ENCODE measurements around the gene ACVR2B.
A peak's percentile ranks its signal among the peaks of the same experiment; 100 is the strongest.
"Not testable (repeated sequence)": the region's sequence is repeated elsewhere in the genome, so short reads cannot be mapped to it uniquely, and the experiment has no call there.

The ACVR2B gene

GRCh38 chr3:38426798-38427426, 26.8 kb upstream of the ACVR2B start:
- not testable (repeated sequence) for H3K23ac ChIP-seq (ENCODE audit: low read length); H2BK120ac ChIP-seq (ENCODE audit: low read depth, low read length); H2AK5ac ChIP-seq (ENCODE audit: low read length); H2BK15ac ChIP-seq (replicated peaks; ENCODE audit: low read depth); H3K56ac ChIP-seq (ENCODE audit: low read length); H3K4me2 ChIP-seq (ENCODE audit: low read length); H4K5ac ChIP-seq (ENCODE audit: low read length); H3K4ac ChIP-seq (ENCODE audit: low read depth, low read length); H3K79me2 ChIP-seq (ENCODE audit: control insufficient read depth, insufficient read depth, low read length); H3K4me3 ChIP-seq (ENCODE audit: low read length); H3K36me3 ChIP-seq (ENCODE audit: control insufficient read depth, insufficient read depth, low read length); H3K9ac ChIP-seq (ENCODE audit: low read length); H3K79me1 ChIP-seq (ENCODE audit: low read length); H3K27me3 ChIP-seq (ENCODE audit: insufficient read depth, low read length, poor library complexity); H3K4me1 ChIP-seq (ENCODE audit: control insufficient read depth, low read depth, low read length); H4K8ac ChIP-seq (ENCODE audit: low read depth, low read length); H3K18ac ChIP-seq (ENCODE audit: low read length); H2BK5ac ChIP-seq (ENCODE audit: low read length)
- WGBS (ENCODE audit: extremely low coverage, insufficient coverage, low lambda C conversion rate), result no CpG with 5 or more reads among the region's 6 CpGs
- DNase-seq, result peak; percentile 46
- peak overlapping the region; percentile 76 for H3K27ac ChIP-seq (ENCODE audit: low read depth, low read length)

DNA sequence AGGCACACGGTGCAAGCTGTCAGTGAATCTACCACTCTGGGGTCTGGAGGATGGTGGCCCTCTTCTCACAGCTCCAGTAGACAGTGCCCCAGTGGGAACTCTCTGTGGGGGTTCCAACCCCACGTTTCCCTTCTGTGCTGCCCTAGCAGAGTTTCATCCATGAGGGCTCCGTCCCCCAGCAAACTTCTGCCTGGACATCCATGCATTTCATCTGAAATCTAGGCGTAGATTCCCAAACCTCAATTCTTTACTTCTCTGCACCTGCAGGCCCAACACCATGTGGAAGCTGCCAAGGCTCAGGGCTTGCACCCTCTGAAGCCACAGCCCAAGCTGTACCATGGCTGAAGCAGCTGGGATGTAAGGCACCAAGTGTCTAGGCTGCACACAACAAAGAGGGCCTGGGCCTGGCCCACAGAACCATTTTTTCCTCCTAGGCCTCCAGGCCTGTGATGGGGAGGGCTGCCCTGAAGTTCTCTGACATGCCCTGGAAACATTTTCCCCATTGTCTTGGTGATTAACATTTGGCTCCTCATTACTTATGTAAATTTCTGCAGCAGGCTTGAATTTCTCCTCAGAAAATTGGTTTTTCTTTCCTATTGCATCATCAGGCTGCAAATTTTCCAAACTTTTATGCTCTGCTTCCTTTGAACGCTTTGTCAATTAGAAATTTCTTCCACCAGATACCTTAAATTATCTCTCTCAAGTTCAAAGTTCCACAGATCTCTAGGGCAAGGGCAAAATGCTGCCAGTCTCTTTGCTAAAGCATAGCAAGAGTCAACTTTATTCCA, 20.6 kb upstream of the ACVR2B start:
- no CpG with 5 or more reads among the region's 5 CpGs for WGBS (ENCODE audit: extremely low coverage, insufficient coverage, low lambda C conversion rate)
- H4K8ac ChIP-seq (ENCODE audit: low read depth, low read length); H3K4me1 ChIP-seq (ENCODE audit: control insufficient read depth, low read depth, low read length); H2BK5ac ChIP-seq (ENCODE audit: low read length); H3K79me1 ChIP-seq (ENCODE audit: low read length); H3K36me3 ChIP-seq (ENCODE audit: control insufficient read depth, insufficient read depth, low read length); H3K18ac ChIP-seq (ENCODE audit: low read length); H3K27me3 ChIP-seq (ENCODE audit: insufficient read depth, low read length, poor library complexity); H3K23ac ChIP-seq (ENCODE audit: low read length); H4K5ac ChIP-seq (ENCODE audit: low read length); H2BK15ac ChIP-seq (replicated peaks; ENCODE audit: low read depth); H3K9ac ChIP-seq (ENCODE audit: low read length); H3K4ac ChIP-seq (ENCODE audit: low read depth, low read length); H3K4me3 ChIP-seq (ENCODE audit: low read length); H3K27ac ChIP-seq (ENCODE audit: low read depth, low read length); H2BK120ac ChIP-seq (ENCODE audit: low read depth, low read length); H3K79me2 ChIP-seq (ENCODE audit: control insufficient read depth, insufficient read depth, low read length); H3K4me2 ChIP-seq (ENCODE audit: low read length); H2AK5ac ChIP-seq (ENCODE audit: low read length); H3K56ac ChIP-seq (ENCODE audit: low read length): not testable (repeated sequence)
- DNase-seq, result peak; percentile 45

DNA sequence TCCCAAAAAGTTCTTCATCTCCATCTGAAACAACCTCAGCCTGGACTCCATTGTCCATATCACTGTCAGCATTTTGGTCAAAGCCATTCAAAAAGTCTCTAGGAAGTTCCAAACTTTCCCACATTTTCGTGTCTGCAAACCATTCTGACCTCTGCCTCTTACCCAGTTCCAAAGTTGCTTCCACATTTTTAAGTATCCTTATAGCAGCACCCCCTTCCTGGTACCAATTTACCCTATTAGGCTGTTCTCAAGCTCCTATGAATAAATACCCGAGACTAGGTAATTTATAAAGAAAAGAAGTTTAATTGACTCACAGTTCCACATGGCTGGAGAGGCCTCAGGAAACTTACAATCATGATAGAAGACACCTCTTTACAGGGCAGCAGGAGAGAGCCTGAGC, 20.0 kb upstream of the ACVR2B start:
- H3K23ac ChIP-seq (ENCODE audit: low read length); H2AK5ac ChIP-seq (ENCODE audit: low read length); H3K4ac ChIP-seq (ENCODE audit: low read depth, low read length); H2BK15ac ChIP-seq (replicated peaks; ENCODE audit: low read depth); H3K79me1 ChIP-seq (ENCODE audit: low read length); H2BK120ac ChIP-seq (ENCODE audit: low read depth, low read length); H2BK5ac ChIP-seq (ENCODE audit: low read length); H3K18ac ChIP-seq (ENCODE audit: low read length); H4K8ac ChIP-seq (ENCODE audit: low read depth, low read length); H3K56ac ChIP-seq (ENCODE audit: low read length); H3K4me2 ChIP-seq (ENCODE audit: low read length); H3K27ac ChIP-seq (ENCODE audit: low read depth, low read length); H3K4me1 ChIP-seq (ENCODE audit: control insufficient read depth, low read depth, low read length); H3K36me3 ChIP-seq (ENCODE audit: control insufficient read depth, insufficient read depth, low read length); H3K9ac ChIP-seq (ENCODE audit: low read length); H3K4me3 ChIP-seq (ENCODE audit: low read length); H4K5ac ChIP-seq (ENCODE audit: low read length); H3K27me3 ChIP-seq (ENCODE audit: insufficient read depth, low read length, poor library complexity); DNase-seq; H3K79me2 ChIP-seq (ENCODE audit: control insufficient read depth, insufficient read depth, low read length): not testable (repeated sequence)
- WGBS (ENCODE audit: extremely low coverage, insufficient coverage, low lambda C conversion rate), result no CpG with 5 or more reads among the region's 2 CpGs

DNA sequence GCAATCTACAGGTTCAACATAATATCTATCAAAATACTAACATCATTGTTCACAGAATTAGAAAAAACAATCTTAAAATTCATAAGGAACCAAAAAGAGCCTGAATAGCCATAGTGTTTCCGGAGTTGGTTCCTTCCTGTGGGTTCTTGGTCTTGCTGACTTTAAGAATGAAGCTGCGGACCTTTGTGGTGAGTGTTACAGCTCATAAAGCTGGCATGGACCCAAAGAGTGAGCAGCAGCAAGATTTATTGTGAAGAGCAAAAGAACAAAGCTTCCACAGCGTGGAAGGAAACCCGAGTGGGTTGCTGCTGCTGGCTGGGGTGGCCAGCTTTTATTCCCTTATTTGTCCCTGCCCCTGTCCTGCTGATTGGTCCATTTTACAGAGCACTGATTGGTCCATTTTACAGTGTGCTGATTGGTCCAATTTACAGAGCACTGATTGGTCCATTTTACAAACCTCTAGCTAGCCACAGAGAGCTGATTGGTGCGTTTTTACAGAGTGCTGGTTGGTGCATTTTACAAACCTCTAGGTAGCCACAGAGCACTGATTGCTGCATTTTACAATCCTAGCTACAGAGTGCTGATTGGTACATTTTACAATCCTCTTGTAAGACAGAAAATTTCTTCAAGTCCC, 15.1 kb upstream of the ACVR2B start:
- H3K18ac ChIP-seq (ENCODE audit: low read length), result not testable (repeated sequence)
- WGBS (ENCODE audit: extremely low coverage, insufficient coverage, low lambda C conversion rate), result no CpG with 5 or more reads among the region's 5 CpGs

DNA sequence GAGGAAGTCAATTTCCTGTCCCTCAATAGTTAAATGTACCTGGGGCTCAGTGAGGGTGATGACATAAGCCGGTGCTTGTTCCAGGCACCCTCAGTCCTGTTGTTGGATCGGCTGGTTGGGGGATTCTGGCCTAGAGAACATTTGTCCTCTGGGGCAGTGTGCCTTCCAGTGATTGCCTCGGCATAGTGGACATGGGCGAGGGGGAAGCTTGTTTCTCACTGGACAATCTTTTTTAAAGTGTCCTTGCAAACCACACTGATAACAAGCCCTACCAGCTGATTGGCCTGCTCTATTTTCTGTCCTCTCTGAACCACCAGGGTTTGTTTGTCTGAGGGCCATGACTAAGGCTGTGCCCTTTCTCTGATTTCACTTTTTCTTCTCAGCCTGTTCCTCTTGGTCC, 10.5 kb upstream of the ACVR2B start:
- no CpG with 5 or more reads among the region's 4 CpGs for WGBS (ENCODE audit: extremely low coverage, insufficient coverage, low lambda C conversion rate)

More for the DNA sequence above, 15.1 kb upstream of the ACVR2B start:
- not testable (repeated sequence) for H3K36me3 ChIP-seq (ENCODE audit: control insufficient read depth, insufficient read depth, low read length); H2BK120ac ChIP-seq (ENCODE audit: low read depth, low read length); H3K4me3 ChIP-seq (ENCODE audit: low read length); H3K4ac ChIP-seq (ENCODE audit: low read depth, low read length); H3K56ac ChIP-seq (ENCODE audit: low read length); H3K4me1 ChIP-seq (ENCODE audit: control insufficient read depth, low read depth, low read length); H2BK5ac ChIP-seq (ENCODE audit: low read length); H3K23ac ChIP-seq (ENCODE audit: low read length); H3K4me2 ChIP-seq (ENCODE audit: low read length); H3K27ac ChIP-seq (ENCODE audit: low read depth, low read length); H2BK15ac ChIP-seq (replicated peaks; ENCODE audit: low read depth); H3K79me2 ChIP-seq (ENCODE audit: control insufficient read depth, insufficient read depth, low read length); H3K9ac ChIP-seq (ENCODE audit: low read length); H4K8ac ChIP-seq (ENCODE audit: low read depth, low read length); H2AK5ac ChIP-seq (ENCODE audit: low read length); DNase-seq; H4K5ac ChIP-seq (ENCODE audit: low read length); H3K27me3 ChIP-seq (ENCODE audit: insufficient read depth, low read length, poor library complexity); H3K79me1 ChIP-seq (ENCODE audit: low read length)

More for the DNA sequence above, 10.5 kb upstream of the ACVR2B start:
- not testable (repeated sequence) for H3K56ac ChIP-seq (ENCODE audit: low read length); H3K79me1 ChIP-seq (ENCODE audit: low read length); DNase-seq; H3K23ac ChIP-seq (ENCODE audit: low read length); H4K8ac ChIP-seq (ENCODE audit: low read depth, low read length); H2BK5ac ChIP-seq (ENCODE audit: low read length); H3K79me2 ChIP-seq (ENCODE audit: control insufficient read depth, insufficient read depth, low read length); H3K27ac ChIP-seq (ENCODE audit: low read depth, low read length); H3K4me2 ChIP-seq (ENCODE audit: low read length); H4K5ac ChIP-seq (ENCODE audit: low read length); H3K18ac ChIP-seq (ENCODE audit: low read length); H3K9ac ChIP-seq (ENCODE audit: low read length); H2BK120ac ChIP-seq (ENCODE audit: low read depth, low read length); H3K4me3 ChIP-seq (ENCODE audit: low read length); H3K4ac ChIP-seq (ENCODE audit: low read depth, low read length); H3K4me1 ChIP-seq (ENCODE audit: control insufficient read depth, low read depth, low read length); H3K27me3 ChIP-seq (ENCODE audit: insufficient read depth, low read length, poor library complexity); H2AK5ac ChIP-seq (ENCODE audit: low read length); H3K36me3 ChIP-seq (ENCODE audit: control insufficient read depth, insufficient read depth, low read length); H2BK15ac ChIP-seq (replicated peaks; ENCODE audit: low read depth)
